SK-N-MC (cell line): ENCODE data around the gene OTOF.

Source experiments
- DNase-seq: peaks from one replicate; pipeline ENCODE4 v3.0.0-alpha.2; 2011; ENCODE audit warnings: low read depth, low spot score
- H3K27ac ChIP-seq: fragments of 200-600 bp; sonication (generic); 2 replicates; pipeline ENCODE4 v1.5.1; 2016; ENCODE audit warnings: mixed run types
- H3K36me3 ChIP-seq: fragments of 200-600 bp; sonication (generic); 2 replicates; pipeline ENCODE4 v1.6.1; 2017; ENCODE audit warnings: antibody characterized with exemption, low read length, mixed read lengths; ENCODE audit not compliant: insufficient read depth
- H3K4me3 ChIP-seq: fragments of 200-600 bp; sonication (generic); 2 replicates; pipeline ENCODE4 v1.5.1; 2016
- H3K9ac ChIP-seq: fragments of 200-600 bp; sonication (generic); 2 replicates; pipeline ENCODE4 v1.8.0; 2017; ENCODE audit warnings: mixed run types, mixed read lengths; ENCODE audit not compliant: insufficient read length
- H3K9me3 ChIP-seq: fragments of 200-600 bp; sonication (generic); 2 replicates; pipeline ENCODE4 v1.6.1; 2017; ENCODE audit warnings: low read depth, mild to moderate bottlenecking, antibody characterized with exemption, low read length, moderate library complexity, mixed read lengths
- EZH2 ChIP-seq: fragments of 200-600 bp; sonication (generic); IDR thresholded peaks from one replicate; pipeline ENCODE4 v1.6.1; 2017; ENCODE audit warnings: antibody characterized with exemption
- FOXP2 ChIP-seq: optimal IDR thresholded peaks from 2 replicates; pipeline ENCODE3; 2011; ENCODE audit warnings: mild to moderate bottlenecking, moderate library complexity; ENCODE audit not compliant: insufficient read depth; ENCODE audit errors: extremely low read length, control extremely low read depth
- POLR2AphosphoS5 ChIP-seq: IDR thresholded peaks from 2 replicates; pipeline ENCODE4 v1.6.1; 2012; ENCODE audit warnings: mild to moderate bottlenecking, low read depth, low read length, borderline replicate concordance

The OTOF gene

GRCh38 chr2:26461601-26462023, 16.3 kb downstream of the OTOF start:
- Histone ChIP-seq H3K9me3 (no peaks in the 10 kb centered on the region), H3K9ac (no peak overlapping the region), H3K4me3 (no peak overlapping the region), H3K36me3 (no peaks in the 10 kb centered on the region), H3K27ac (no peak overlapping the region)
- TF ChIP-seq POLR2AphosphoS5, result no peak
- TF ChIP-seq FOXP2, result no peak
- TF ChIP-seq EZH2, result no peak
- no peak for DNase-seq

DNA sequence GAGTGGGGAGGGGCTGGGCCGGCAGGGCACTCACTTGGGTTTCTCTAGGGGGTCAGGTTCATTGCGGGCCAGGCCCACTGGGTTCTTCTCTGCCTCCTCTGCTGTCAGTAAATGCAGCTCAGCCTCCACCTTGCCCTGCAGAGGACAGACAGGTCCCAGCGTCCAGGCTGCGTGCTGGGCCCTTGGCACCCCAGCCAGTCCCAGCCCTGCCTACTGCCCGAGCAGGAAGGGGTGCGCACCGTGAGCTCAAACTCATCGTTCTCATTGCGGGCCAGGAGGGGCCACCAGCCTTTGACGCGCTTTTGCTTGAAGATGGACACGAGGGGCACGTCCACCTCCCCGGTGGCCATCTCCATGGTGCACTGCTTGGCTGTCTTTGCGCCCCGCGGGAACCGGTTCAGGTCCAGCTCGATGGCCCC, 17.3 kb downstream of the OTOF start:
- DNase-seq, result no peak
- Histone ChIP-seq H3K9me3 (no peaks in the 10 kb centered on the region), H3K27ac (no peak overlapping the region), H3K36me3 (no peaks in the 10 kb centered on the region), H3K9ac (no peak overlapping the region), H3K4me3 (no peak overlapping the region)
- TF ChIP-seq EZH2 (no peak), FOXP2 (no peak), POLR2AphosphoS5 (no peak)

DNA sequence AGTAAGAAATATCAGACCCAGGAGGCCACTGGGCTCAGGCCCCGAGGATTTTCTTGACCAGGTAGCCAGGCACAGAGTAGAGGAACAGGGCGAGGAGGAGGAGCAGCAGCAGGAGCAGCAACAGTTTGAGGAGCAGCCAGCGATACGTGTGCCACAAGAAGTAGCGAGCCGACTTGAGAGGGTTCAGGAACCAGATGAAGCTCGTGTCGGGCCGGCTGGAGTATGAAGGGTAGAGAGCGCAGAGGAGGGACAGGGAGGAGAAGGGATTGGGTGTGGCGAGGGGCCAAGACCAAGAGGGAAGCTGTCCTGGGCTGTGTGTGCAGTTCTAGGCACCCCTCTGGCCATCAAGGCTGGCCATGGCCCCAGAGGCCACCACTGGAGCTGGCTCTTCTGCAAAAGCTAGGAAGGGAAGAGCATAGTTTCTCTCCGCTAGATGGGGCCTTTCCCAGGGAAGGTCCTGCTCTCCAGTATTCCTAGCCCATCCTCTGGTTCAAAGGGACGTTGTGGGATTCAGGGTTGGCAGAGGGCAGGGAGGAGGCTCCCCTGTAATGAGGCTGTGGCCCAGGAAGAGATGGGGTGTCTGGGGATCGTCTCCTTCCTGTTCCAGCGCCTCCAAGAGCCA, 17.8 kb downstream of the OTOF start:
- H3K9ac ChIP-seq, result no peak overlapping the region
- H3K27ac ChIP-seq, result no peak overlapping the region
- no peak overlapping the region for H3K4me3 ChIP-seq
- TF ChIP-seq FOXP2, result no peak
- no peak for TF ChIP-seq POLR2AphosphoS5
- no peak for TF ChIP-seq EZH2
- no peaks in the 10 kb centered on the region for H3K36me3 ChIP-seq
- H3K9me3 ChIP-seq, result no peaks in the 10 kb centered on the region
- no peak for DNase-seq

DNA sequence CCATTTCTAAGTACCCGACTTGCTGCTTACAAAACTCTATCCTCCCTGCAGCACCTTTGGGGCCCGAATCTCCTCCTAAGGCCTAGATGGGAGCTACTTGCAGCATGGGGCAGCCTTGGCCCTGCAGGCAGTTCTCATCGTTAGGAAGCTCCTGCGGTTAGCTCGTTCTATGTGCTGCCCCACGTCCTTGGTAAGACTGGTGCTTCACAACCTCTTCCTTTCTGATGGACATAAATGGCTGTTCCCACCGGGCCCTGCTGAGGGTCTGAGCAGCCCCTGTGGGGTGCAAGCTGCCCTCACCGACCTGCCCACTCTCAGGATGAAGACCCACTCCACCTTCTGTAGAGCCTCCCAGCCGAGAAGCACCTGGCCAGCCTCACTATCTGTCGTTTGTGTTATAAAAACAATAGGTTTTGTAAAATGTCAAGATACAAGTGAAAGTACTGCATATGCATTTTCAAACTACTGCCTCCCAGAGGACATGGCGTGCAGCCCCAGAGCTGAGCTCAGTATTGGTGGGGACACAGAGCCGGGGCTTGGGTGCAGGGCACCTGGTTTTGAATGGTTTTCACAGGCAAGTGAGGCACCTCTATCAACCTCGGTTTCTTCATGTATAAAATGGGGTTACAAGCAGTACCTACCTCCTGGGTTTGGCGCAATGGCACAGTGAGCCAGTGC, 19.4 kb downstream of the OTOF start:
- TF ChIP-seq EZH2, result no peak
- TF ChIP-seq POLR2AphosphoS5, result no peak
- TF ChIP-seq FOXP2, result no peak
- Histone ChIP-seq H3K27ac (no peak overlapping the region), H3K9ac (no peak overlapping the region), H3K36me3 (no peaks in the 10 kb centered on the region), H3K4me3 (no peak overlapping the region), H3K9me3 (no peaks in the 10 kb centered on the region)
- no peak for DNase-seq

DNA sequence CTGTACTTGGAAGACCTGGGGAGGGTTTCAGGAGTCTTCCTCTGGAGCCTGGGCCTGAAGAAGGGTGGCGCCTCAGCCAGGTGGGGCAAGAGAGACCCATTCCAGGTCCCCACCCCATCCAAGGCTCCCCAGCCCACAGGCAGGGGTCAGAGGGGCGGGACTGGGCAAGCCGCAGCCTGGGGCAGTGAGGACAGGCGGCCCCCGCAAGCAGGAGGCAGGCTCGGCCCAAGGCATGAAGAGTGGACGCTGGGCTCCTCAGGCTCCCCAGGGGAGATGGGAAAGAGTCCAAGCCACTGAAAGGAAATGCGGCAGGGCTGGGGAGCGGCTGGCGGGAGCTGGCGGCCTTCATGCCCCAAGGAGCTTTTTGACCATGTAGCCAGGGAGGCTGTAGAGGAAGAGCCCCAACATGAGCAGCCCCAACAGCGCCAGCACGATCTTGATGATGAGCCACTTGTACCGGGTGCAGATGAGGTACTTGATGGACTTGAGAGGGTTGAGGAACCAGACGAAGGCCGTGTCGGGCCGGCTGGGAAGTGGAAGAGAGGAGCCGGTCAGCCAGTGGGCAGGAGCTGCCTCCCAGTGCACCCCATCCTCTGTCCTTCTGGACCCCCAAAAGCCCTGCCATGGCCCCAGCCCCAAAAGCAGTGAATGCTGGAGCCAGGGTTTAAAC, 20.1 kb downstream of the OTOF start:
- Histone ChIP-seq H3K9ac (no peak overlapping the region), H3K27ac (no peak overlapping the region), H3K9me3 (no peaks in the 10 kb centered on the region), H3K36me3 (no peaks in the 10 kb centered on the region), H3K4me3 (no peak overlapping the region)
- TF ChIP-seq EZH2 (no peak), FOXP2 (no peak), POLR2AphosphoS5 (no peak)
- DNase-seq, result no peak

DNA sequence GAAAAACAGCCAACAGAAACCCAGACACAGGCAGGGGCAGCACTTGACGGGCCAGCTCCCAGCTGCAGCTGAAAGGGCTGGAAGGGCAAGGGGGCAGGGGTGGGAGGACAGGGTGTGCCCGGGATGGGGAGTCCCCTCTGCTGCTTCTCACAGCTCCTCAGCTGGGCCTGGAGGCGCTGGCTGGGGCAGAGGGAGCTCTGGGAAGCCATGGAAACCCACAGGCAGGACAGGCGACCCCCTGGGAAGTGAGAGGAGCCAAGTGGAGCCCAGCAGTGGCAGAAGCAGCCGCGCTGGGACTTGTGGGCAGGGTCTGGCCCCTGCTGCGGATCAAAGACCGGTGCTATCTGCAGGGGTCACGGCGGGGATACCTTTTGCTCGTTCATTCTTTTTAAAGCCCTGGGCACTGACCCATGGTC, 20.7 kb downstream of the OTOF start:
- no peak overlapping the region for H3K4me3 ChIP-seq
- H3K9me3 ChIP-seq, result no peaks in the 10 kb centered on the region
- H3K36me3 ChIP-seq, result no peaks in the 10 kb centered on the region
- H3K27ac ChIP-seq, result no peak overlapping the region
- no peak for TF ChIP-seq EZH2
- H3K9ac ChIP-seq, result no peak overlapping the region
- DNase-seq, result no peak

DNA sequence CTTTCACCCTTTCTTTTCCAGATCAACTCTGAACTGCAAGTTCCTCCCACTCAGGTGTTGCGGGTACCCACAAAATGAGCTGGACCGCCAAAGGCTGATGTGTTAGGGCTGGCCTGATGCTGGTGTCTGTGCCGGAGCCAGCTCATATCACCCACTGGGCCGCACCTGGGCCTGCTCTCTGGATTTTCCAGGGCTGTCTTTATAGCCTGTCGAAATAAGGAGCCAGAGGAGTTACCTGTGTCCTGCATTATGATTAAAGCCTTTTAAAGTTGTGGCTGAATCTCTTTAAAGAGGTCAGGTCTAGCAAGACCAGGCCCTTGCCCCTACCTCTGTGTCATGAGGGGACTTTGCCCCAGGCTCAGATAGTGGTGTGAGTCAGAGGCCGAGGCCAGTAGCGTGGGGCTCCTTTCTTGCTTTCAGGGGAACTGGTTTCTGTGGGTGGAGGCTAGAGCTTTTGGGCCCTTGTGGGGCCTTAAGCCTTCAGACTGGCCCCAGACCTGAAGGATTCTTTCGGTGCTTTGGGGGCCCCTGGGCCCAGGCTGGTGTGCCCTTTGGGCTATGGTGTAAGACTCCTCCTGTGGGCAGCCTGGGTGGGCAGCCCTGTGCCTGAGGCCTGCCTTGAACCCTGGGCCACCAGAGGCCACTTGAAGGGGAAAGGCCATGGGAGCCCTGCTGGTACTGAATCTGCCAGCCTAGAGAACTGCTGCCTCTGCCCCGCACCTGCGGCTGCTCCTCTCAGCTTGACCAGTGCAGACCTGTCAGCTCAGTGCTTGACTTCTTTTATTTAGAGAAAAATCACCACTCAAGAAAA, 21.3 kb downstream of the OTOF start:
- H3K9ac ChIP-seq, result no peak overlapping the region
- TF ChIP-seq FOXP2 (no peak), POLR2AphosphoS5 (no peak), EZH2 (no peak)
- no peak for DNase-seq
- no peak overlapping the region for H3K27ac ChIP-seq
- no peaks in the 10 kb centered on the region for H3K36me3 ChIP-seq
- H3K9me3 ChIP-seq, result no peaks in the 10 kb centered on the region
- no peak overlapping the region for H3K4me3 ChIP-seq
